Large intestine (tissue), 1 donor: ENCODE measurements around the gene HPCAL1. TPM values are rescaled to one million over a fixed set of nuclear protein-coding genes. Genes with fewer than 3 reads are reported as not detected.

Source experiments
- polyA plus RNA-seq: library from polyadenylated mRNA; unstranded; fragments of 120-200 nt; gene quantifications from one replicate; pipeline ENCODE4 v1.2.1, GENCODE V29; 2013

Gene HPCAL1
- polyA plus RNA-seq, 1 donor: 68.7 TPM

Other genes starting within 250 kb of the HPCAL1 start
- gene CYS1, start 222.5 kb upstream of the HPCAL1 start, polyA plus RNA-seq: 22.1 TPM
- gene RRM2, start 180.2 kb upstream of the HPCAL1 start, polyA plus RNA-seq: 33.2 TPM
- 108 TPM for gene ODC1, start 145.4 kb downstream of the HPCAL1 start, polyA plus RNA-seq